ENCODE data around the gene ZBTB18. TPM values are rescaled to one million over a fixed set of nuclear protein-coding genes. Genes with fewer than 3 reads are reported as not detected.

ZBTB18 gene
- total RNA-seq, 2 donors from 2014 or later, result 8.9 to 9.2 TPM

- peaks cover 3% of the 10 kb centered on the region for H3K9me3 ChIP-seq
- no peak for ATAC-seq (ENCODE audit: insufficient number of reproducible peaks, low FRiP score, low read depth)
- no peaks in the 10 kb centered on the region for H3K36me3 ChIP-seq
- H3K4me3 ChIP-seq, result no peak overlapping the region
- no peak for TF ChIP-seq CTCF (IDR thresholded peaks at IDR 0.05)
- no peaks in the 10 kb centered on the region for H3K27me3 ChIP-seq (replicated peaks; ENCODE audit: insufficient read depth)
- H3K27ac ChIP-seq, result no peak overlapping the region
- no peaks in the 10 kb centered on the region for H3K4me1 ChIP-seq (ENCODE audit: control insufficient read depth in 1 of 2, low read depth in 2 of 2)
- DNase-seq (ENCODE audit: low spot score), result no peak
Measured at GRCh38 chr1:244097523-244098405, 46.7 kb downstream of the ZBTB18 start.

- ATAC-seq (ENCODE audit: insufficient number of reproducible peaks, low FRiP score, low read depth), result no peak
- Histone ChIP-seq H3K27me3 (replicated peaks; ENCODE audit: insufficient read depth) (no peaks in the 10 kb centered on the region), H3K4me3 (no peak overlapping the region), H3K36me3 (no peaks in the 10 kb centered on the region), H3K9me3 (peaks cover 3% of the 10 kb centered on the region), H3K27ac (no peak overlapping the region), H3K4me1 (ENCODE audit: control insufficient read depth in 1 of 2, low read depth in 2 of 2) (no peaks in the 10 kb centered on the region)
- TF ChIP-seq CTCF (IDR thresholded peaks at IDR 0.05), result no peak
- DNase-seq (ENCODE audit: low spot score), result no peak
Measured at GRCh38 chr1:244099258-244099930, 48.3 kb downstream of the ZBTB18 start.

- Histone ChIP-seq H3K9me3 (peaks cover 3% of the 10 kb centered on the region), H3K4me3 (no peak overlapping the region), H3K4me1 (ENCODE audit: control insufficient read depth in 1 of 2, low read depth in 2 of 2) (no peaks in the 10 kb centered on the region), H3K36me3 (no peaks in the 10 kb centered on the region), H3K27me3 (replicated peaks; ENCODE audit: insufficient read depth) (no peaks in the 10 kb centered on the region), H3K27ac (no peak overlapping the region)
- DNase-seq (ENCODE audit: low spot score), result no peak
- TF ChIP-seq CTCF (IDR thresholded peaks at IDR 0.05), result no peak
- no peak for ATAC-seq (ENCODE audit: insufficient number of reproducible peaks, low FRiP score, low read depth)
Measured at GRCh38 chr1:244100276-244100675, 49.2 kb downstream of the ZBTB18 start.

- Histone ChIP-seq H3K27ac (no peak overlapping the region), H3K9me3 (peaks cover 3% of the 10 kb centered on the region), H3K36me3 (no peaks in the 10 kb centered on the region), H3K27me3 (replicated peaks; ENCODE audit: insufficient read depth) (no peaks in the 10 kb centered on the region), H3K4me1 (ENCODE audit: control insufficient read depth in 1 of 2, low read depth in 2 of 2) (no peaks in the 10 kb centered on the region), H3K4me3 (no peak overlapping the region)
- no peak for TF ChIP-seq CTCF (IDR thresholded peaks at IDR 0.05)
- DNase-seq (ENCODE audit: low spot score) (no peak), ATAC-seq (ENCODE audit: insufficient number of reproducible peaks, low FRiP score, low read depth) (no peak)
Measured at GRCh38 chr1:244100704-244101453, 49.8 kb downstream of the ZBTB18 start.

GRCh38 chr1:244102046-244102445, 51.0 kb downstream of the ZBTB18 start:
- ATAC-seq (ENCODE audit: insufficient number of reproducible peaks, low FRiP score, low read depth), result no peak
- Histone ChIP-seq H3K9me3 (peaks cover 3% of the 10 kb centered on the region), H3K27me3 (replicated peaks; ENCODE audit: insufficient read depth) (no peaks in the 10 kb centered on the region), H3K36me3 (no peaks in the 10 kb centered on the region), H3K27ac (no peak overlapping the region), H3K4me1 (ENCODE audit: control insufficient read depth in 1 of 2, low read depth in 2 of 2) (no peaks in the 10 kb centered on the region), H3K4me3 (no peak overlapping the region)
- no peak for TF ChIP-seq CTCF (IDR thresholded peaks at IDR 0.05)
- DNase-seq (ENCODE audit: low spot score), result no peak

Data from thoracic aorta (tissue), 2 donors.